GM21390 (cell line): Measurements from ENCODE around the gene FAM110A.
"Not testable (repeated sequence)": the region's sequence is repeated elsewhere in the genome, so short reads cannot be mapped to it uniquely, and the experiment has no call there.

Experiments used
- ATAC-seq: cut with Tn5 transposase; IDR thresholded peaks from one replicate; pipeline ENCODE4 v1.9.1; 2021; ENCODE audit not compliant: unreplicated experiment

The FAM110A gene

DNA sequence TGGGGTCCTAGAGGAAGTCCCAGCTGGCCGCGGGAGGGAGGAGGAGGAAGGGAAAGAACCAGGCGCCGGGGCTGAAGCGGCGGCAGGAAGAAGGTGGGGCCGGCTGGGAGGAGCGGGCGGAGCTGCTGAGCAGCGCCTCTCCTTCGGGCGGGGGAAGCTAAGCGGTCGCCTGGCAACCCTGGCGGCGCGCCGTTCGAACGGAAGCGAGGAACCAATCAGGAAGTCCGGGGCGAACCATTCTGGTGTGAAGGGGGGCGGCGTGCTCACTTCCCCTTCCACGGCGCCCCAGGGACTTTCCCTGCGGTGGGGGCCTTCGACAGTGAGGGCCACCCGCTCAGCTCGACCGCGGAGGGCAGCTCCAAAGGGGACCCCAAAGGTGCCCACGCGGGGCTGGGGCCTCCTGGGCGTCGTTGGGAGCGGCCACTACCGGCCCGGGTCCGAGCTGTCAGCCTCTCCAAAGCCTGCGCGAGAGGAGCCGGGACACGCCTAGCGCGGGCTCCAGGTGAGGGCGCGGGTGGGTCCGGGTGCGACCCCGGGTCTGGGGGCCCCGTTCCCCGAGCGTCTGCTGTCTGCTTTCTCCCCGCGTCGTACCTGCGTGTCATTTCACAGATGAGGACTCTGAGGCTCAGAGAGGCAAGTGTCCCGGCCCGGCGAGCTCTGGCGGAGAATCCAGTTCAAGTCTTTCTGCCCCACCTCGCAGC lies at the start of gene FAM110A:
Gene FAM110A (plus strand): TSS at position 266 of the 701 bp plus-strand sequence. CDS start 11,090 bp downstream, outside the sequence.
- ATAC-seq: peak; percentile 94

DNA sequence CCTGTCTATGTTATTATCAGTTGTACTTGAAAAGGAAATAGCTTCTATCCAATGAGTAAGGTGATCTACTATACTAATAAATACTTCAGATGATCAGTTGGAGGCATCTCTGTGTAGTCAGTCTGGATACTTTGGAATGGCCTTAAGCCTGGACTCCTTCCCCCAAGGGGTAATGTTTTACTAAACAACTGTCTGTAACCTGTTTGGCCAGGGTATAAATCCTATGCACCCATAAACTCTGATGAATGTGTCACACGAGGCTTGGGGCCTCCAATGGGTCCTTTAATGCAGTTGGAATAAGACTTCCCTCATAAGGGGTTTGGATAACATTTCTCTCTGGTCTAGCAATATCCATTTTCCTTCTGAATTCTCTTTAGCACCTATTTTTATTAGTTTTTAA lies 45.7 kb upstream of the FAM110A start:
- no peak for ATAC-seq

DNA sequence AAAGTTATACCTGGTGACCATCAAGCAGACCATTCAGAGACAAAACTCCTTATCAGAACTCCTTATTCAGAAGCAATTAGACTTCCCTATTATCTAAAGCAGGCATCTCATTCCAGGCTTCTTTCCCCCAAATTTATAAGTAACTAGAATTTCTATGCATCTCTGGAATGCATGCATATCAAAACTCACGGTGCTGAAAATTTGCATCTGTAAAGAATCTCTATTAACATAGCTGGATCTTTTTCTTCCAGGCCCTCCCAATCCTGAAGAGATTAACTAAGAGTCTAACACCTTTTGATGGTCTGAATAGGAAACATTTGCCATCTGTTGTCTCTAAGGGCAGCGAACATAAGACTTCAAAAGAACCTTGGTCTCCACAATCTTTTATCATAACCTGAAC lies 42.5 kb upstream of the FAM110A start:
- ATAC-seq: no peak

DNA sequence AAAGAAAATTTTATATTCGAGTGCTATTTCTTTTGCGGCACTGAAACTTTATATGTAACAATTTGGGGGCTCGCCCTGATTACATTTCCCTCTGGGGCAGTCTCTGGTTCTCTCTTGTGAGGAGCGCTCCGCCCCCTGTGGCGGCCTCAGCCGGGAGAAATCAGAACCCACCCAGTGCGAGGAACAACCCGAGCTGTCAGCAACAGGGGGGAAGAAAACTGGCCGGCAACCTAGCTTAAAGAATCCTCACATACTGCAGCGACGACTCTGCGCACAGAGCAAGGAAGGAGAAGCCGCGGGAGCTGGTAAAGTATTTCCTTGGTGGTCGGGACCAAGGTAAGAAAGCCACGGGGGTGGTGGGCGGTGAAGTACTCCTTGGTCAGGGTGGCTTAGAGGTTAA lies 41.3 kb upstream of the FAM110A start:
- ATAC-seq: no peak

DNA sequence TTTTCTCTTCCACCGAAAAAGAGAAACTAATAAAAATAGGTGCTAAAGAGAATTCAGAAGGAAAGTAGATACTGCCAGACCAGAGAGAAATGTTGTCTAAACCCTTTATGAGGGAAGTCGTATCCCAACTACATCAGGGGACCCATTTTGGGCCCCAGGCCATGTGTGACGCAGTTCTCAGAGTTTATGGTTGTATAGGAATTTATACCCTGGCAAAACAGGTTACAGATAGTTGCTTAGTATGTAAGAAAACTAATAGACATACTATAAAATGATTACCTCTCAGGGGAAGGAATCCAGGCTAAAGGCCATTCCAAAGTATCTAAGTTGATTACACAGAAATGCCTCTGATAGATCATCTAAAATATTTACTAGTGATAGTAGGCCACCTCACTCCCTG lies 36.6 kb upstream of the FAM110A start:
- ATAC-seq: no peak

DNA sequence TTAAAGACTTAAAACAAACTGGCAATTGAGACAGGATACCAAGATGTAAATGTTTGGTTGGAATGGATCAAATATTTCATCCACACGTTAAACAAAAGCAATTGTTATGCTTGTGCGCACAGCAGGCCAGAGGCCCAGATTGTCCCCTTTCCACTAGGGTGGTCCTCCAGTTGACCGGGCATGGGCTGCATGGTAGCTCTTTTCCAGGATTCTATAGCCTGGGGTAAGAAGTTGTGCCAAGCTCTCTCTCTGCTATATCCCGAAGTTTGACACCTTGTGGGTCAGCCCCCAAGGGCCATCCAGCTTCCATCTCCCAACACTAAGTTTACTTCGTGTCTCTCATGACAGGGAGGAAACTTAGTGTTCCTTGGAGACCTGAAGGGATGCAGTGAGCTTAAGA lies 34.8 kb upstream of the FAM110A start:
- not testable (repeated sequence) for ATAC-seq

GRCh38 chr20:800026-800425 lies 33.5 kb upstream of the FAM110A start:
- not testable (repeated sequence) for ATAC-seq

- ATAC-seq: no peak
Observed at GRCh38 chr20:801678-802077, 31.8 kb upstream of the FAM110A start.

- ATAC-seq: no peak
Observed at GRCh38 chr20:805713-806112, 27.8 kb upstream of the FAM110A start.

DNA sequence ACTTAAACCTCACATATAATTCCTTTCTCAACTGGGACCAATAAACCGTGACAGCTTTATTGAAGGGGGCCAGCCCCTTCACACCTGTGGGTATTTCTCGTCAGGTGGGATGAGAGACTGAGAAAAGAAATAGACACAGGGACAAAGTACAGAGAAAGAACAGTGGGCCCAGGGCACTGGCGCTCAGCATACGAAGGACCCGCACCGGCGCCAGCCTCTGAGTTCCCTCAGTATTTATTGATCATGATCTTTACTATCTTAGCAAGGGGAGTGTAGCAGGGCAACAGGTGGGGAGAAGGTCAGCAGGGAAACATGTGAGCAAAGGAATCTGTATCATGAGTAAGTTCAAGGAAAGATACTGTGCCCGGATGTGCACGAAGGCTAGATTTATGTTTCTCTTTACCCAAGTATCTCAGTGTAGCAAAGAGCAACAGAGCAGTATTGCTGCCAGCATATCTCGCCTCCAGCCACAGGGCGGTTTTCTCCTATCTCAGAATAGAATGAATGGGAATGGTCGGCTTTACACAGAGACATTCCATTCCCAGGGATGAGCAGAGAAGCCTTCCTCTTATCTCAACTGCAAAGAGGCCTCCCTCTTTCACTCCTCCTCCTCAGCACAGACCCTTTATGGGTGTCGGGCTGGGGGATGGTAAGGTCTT lies 21.6 kb upstream of the FAM110A start:
- not testable (repeated sequence) for ATAC-seq

DNA sequence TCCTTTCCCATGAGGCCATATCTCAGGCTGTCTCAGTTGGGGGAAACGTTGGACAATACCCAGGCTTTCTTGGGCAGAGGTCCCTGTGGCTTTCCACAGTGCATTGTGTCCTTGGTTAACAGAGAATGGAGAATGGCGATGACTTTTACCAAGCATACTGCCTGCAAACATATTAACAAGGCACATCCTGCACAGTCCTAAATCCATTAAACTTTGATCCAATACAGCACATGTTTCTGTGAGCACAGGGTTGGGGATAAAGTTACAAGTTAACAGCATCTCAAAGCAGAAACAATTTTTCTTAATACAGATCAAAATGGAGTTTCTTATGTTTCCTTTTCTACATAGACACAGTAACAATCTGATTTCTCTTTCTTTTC lies 21.1 kb upstream of the FAM110A start:
- ATAC-seq: not testable (repeated sequence)

DNA sequence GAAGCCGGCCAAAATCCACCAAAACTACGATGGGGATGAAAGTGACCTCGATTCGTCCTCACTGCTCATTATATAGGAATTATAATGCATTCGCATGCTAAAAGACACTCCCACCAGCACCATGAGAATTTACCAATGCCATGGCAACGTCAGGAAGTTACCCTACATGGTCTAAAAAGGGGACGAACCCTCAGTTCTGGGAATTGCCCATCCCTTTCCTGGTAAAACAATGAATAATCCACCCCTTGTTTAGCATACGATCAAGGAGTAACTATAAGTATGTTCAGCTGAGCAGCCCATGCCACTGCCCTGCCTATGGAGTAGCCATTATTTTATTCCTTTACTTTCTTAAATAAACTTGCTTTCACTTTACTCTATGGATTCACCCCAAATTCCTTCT lies 20.1 kb upstream of the FAM110A start:
- ATAC-seq: no peak

DNA sequence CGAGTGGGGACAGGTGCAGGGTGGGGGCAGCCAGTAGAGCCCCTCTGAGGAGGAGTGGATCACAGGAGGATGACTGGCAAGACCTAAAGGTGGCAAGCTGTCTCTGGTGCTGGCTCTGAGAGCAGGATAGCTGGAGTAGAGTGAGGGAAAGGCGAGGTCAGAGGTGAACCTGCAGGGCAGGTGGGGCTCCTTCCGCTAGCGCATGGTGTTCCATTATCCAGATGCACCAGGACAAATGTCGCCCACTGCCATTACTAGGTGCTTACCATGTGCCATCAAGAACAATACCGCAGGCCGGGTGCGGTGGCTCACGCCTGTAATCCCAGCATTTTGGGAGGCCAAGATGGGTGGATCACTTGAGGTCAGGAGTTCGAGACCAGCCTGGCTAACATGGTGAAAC lies 18.3 kb upstream of the FAM110A start:
- no peak for ATAC-seq

DNA sequence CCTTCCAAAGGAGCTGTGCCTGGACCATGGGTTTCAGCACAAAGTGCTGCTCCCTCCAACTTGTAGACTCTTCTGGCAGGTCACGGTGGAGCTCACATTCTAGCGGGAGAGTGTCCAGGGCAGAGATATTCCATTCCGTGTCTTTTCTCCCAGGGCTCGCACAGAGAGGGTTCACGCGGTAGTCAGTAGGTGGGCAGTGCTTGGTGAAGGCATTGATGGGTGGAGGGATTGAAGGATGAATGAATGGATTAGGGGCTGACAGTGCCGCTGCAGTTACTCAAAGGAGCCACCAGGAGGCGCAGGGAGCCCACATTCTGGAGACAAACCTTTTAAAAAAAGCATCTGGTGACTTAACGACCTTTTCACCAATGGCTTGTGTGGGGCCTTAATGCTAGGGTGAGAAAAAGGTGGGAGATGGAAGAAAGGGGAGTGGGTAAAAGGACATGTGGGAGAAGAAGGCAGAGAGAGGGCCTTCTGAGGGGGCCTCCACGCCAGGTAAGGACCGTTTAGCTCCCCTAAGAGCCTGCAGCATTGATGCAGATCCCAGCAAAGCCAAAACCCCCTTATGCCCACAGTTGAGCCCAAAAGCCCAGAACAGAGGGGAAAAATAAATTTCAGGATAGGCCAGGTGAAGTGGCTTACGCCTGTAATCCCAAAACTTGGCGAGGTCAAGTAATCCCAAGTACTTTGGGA lies 17.5 kb upstream of the FAM110A start:
- no peak for ATAC-seq

DNA sequence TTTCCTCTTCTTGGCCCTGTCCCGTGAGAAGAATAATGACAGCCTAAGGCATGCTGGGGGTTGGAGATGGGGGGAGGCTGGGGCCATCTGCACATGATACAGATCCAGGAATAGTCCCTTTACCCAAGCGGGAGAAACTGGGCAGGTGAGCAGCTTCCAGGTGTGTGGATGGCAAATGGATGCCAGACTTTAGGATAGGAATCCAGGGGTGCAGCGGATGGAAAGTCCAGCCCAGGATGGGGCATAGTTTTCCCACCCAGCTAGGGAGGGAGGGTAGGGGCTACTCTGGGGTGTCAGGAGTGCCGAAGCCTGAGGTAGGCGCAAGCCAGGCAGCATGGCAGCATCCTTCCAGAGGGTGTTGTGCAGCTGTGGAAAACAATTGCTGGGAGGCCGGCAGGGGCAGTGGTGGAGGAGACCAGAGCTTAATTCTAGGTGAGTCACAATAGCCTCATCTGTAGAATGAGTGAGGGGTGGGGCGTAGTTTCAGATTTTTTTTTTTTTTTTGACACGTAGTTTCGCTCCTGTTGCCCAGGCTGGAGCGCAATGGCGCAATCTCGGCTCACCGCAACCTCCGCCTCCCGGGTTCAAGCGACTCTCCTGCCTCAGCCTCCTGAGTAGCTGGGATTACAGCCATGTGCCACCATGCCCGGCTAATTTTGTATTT lies 15.4 kb upstream of the FAM110A start:
- no peak for ATAC-seq

DNA sequence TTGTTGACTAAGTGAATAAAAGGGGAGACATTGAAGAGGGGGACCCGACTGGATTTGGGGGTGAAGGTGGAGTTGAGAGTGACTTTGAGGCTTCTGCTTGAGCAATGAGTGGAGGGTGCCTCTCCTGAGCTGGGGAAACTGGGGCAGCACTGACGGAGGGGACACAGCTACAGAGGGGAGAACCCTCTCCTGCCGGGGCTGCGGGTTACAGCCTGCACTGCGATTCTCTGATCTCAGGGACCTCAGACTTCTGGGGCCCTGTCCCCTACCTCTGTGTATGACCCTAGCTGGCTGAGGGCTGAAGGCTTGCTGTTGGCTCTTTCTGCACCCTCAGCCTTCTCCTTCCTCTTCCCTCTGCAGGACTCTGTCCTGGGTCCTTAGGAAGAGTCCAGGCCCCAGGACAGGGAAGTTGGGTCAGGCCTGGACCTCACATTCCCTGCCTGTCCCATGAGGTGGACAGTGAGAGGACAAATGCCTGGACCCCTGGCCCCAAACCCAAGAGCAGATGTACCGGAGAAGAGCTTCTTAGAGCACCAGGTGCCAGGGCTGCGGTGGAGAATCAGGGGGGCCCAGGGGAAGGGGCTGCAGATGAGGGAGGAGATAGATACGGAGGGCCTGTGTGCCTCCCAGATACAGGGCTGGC lies 13.7 kb upstream of the FAM110A start:
- ATAC-seq: no peak

GRCh38 chr20:820323-820953 lies 13.1 kb upstream of the FAM110A start:
- no peak for ATAC-seq

- no peak for ATAC-seq
Observed at GRCh38 chr20:821046-821730, 12.3 kb upstream of the FAM110A start.

DNA sequence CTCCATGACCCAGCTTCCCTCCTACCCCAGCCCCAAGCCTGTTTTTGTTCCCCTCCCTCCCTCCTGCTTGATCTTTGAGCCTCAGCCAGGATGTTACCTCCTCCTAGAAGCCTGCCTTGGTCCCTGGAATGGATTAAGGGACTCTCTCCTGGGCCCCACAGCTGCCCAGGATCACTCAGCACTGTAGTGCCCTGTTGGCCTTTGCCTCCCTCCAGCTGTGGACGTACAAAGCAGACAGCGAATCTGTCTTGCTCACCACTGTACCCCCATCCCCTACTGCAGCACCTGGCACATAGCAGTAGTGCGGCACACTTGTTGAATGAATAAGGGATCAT lies 11.8 kb upstream of the FAM110A start:
- ATAC-seq: no peak
